Pancreas (tissue), 10 donors: ENCODE data around the gene SMAD3. TPM values are rescaled to one million over a fixed set of nuclear protein-coding genes. Genes with fewer than 3 reads are reported as not detected.

Experiments used
- ATAC-seq, 4 donors: fragments of 200-7000 bp; cut with Tn5 transposase; one replicate each; pipeline versions ENCODE4 v1.8.0 to v1.9.1; 2020; ENCODE audit warnings: mild to moderate bottlenecking in 4 of 4, moderate library complexity in 4 of 4
- DNase-seq, 6 donors: peaks; one replicate each; pipeline ENCODE4 v3.0.0-alpha.2; 2020
- FAIRE-seq: peaks from 2 replicates; lab custom pipeline; 2012; peaks lifted over from hg19 to GRCh38; lab: Jason Lieb, UNC
- H3K27ac ChIP-seq, 4 donors: fragments of 200-600 bp; sonication (generic); 1 replicate in 3 of 4; 2 replicates in 1 of 4; pipeline versions ENCODE4 v1.5.0 to v1.8.0; 2020
- H3K27me3 ChIP-seq, 4 donors: fragments of 200-600 bp; one replicate each; pipeline ENCODE4 v1.8.0; 2021
- H3K36me3 ChIP-seq, 3 donors: fragments of 200-600 bp; sonication (generic) in 1 of 3; one replicate each; pipeline versions ENCODE4 v1.5.0 to v1.8.0; 2020 to 2021
- H3K4me1 ChIP-seq, 3 donors: fragments of 200-600 bp; one replicate each; pipeline ENCODE4 v1.8.0; 2021
- H3K4me3 ChIP-seq, 4 donors: fragments of 200-600 bp; sonication (generic) in 2 of 4; one replicate each; pipeline versions ENCODE4 v1.5.0 to v1.8.0; 2020 to 2021
- H3K9me3 ChIP-seq, 4 donors: fragments of 200-600 bp; one replicate each; pipeline ENCODE4 v1.8.0; 2021
- CTCF ChIP-seq, 4 donors: fragments of 200-600 bp; sonication (generic) in 3 of 4; IDR thresholded peaks; one replicate each; pipeline versions ENCODE4 v1.5.0 to v1.8.0; 2021; ENCODE audit warnings: antibody characterized with exemption in 4 of 4
- WGBS, 2 donors: extraction: QIAGEN DNeasy Blood & Tissue Kit; methylation state at CpG; one replicate each; pipeline ENCODE4 v1.1.7; 2013; 5-methylcytosine and 5-hydroxymethylcytosine counted together
- intact Hi-C, 3 donors: fragments of 100-400 bp; cut with DNase I; formaldehyde crosslinking; loops; one replicate each; pipeline versions ENCODE4 v1.11.1 to v1.14.2; 2022
- polyA plus RNA-seq, 2 donors: library from polyadenylated mRNA; stranded (reverse); fragments of 200-250 nt; gene quantifications; one replicate each; pipeline ENCODE4 v1.2.3, GENCODE V29; 2013
- total RNA-seq, 6 donors: library from RNA; stranded (reverse); fragmentation: NEBNext Ultra II Directional in 4 of 6; extraction: Animal tissue kit (Norgen Biotek cat#: 25700) in 4 of 6; gene quantifications; one replicate each; pipeline versions ENCODE4 v1.2.1 to v1.2.4, GENCODE V29; 2021 to 2023
- donor health status: healthy with polysubstance abuse.
- donor health status: DM: no; HTN: no; CAD: no; lungs with moderate emphysema.
- donor health status: DM: no; HTN: no; CAD: no.
- donor health status: control.
- donor health status: control.
- donor health status: Bipolar disorder and iron deficiency.
- donor health status: DM: yes; HTN: yes; CAD: no.
- donor health status: DM: no; HTN: no; CAD: no.
- donor health status: DM: no; HTN: no; CAD: no.
- donor health status: DM: yes; HTN: yes; CAD: no.

SMAD3 gene
- total and polyA plus RNA-seq, 8 donors: 7.9 to 42.5 (median 21.4) TPM

- 35 to 39% methylated on average over 4 of the region's 4 CpGs for WGBS, 2 donors
- H3K9me3 ChIP-seq: no peaks in the 10 kb centered on the region
- H3K27ac ChIP-seq: peak overlapping the region in 2 of 4 donors; percentile 24 to 83
- DNase-seq (no peak), FAIRE-seq (no peak), ATAC-seq (peak in 1 of 4 donors; percentile 10)
- peaks cover 34 to 69% (median 45%) of the 10 kb centered on the region in 3 donors for H3K4me1 ChIP-seq
- H3K27me3 ChIP-seq: no peaks in the 10 kb centered on the region
- H3K4me3 ChIP-seq: no peak overlapping the region
- no peak for TF ChIP-seq CTCF (IDR thresholded peaks at IDR 0.05)
- H3K36me3 ChIP-seq: no peaks in the 10 kb centered on the region
- intact Hi-C loops: no loop called here
Measured at GRCh38 chr15:67133026-67133425, 67.6 kb downstream of the SMAD3 start.

- intact Hi-C loops: no loop called here
- Histone ChIP-seq H3K27me3 (no peaks in the 10 kb centered on the region), H3K9me3 (no peaks in the 10 kb centered on the region), H3K27ac (peak overlapping the region in 3 of 4 donors; percentile 35 to 83 (median 71)), H3K4me1 (peaks cover 33 to 69% (median 51%) of the 10 kb centered on the region in 3 donors), H3K36me3 (no peaks in the 10 kb centered on the region), H3K4me3 (no peak overlapping the region)
- 38 to 43% methylated on average over 3 of the region's 3 CpGs for WGBS, 2 donors
- ATAC-seq: no peak
- no peak for TF ChIP-seq CTCF (IDR thresholded peaks at IDR 0.05)
- no peak for FAIRE-seq
- no peak for DNase-seq
Measured at GRCh38 chr15:67133738-67134066, 68.3 kb downstream of the SMAD3 start.

GRCh38 chr15:67134067-67134838, 68.9 kb downstream of the SMAD3 start:
- no peak overlapping the region for H3K4me3 ChIP-seq
- no peaks in the 10 kb centered on the region for H3K36me3 ChIP-seq
- H3K9me3 ChIP-seq: no peaks in the 10 kb centered on the region
- no peaks in the 10 kb centered on the region for H3K27me3 ChIP-seq
- peak in 3 of 4 donors; percentile 28 to 39 (median 34) for ATAC-seq
- peaks cover 35 to 71% (median 57%) of the 10 kb centered on the region in 3 donors for H3K4me1 ChIP-seq
- no peak for DNase-seq
- intact Hi-C loops: no loop called here
- TF ChIP-seq CTCF (IDR thresholded peaks at IDR 0.05): no peak
- no peak for FAIRE-seq
- WGBS, 2 donors: 27 to 29% methylated on average over 13 of the region's 13 CpGs
- peak overlapping the region; percentile 35 to 83 (median 55) for H3K27ac ChIP-seq

DNA sequence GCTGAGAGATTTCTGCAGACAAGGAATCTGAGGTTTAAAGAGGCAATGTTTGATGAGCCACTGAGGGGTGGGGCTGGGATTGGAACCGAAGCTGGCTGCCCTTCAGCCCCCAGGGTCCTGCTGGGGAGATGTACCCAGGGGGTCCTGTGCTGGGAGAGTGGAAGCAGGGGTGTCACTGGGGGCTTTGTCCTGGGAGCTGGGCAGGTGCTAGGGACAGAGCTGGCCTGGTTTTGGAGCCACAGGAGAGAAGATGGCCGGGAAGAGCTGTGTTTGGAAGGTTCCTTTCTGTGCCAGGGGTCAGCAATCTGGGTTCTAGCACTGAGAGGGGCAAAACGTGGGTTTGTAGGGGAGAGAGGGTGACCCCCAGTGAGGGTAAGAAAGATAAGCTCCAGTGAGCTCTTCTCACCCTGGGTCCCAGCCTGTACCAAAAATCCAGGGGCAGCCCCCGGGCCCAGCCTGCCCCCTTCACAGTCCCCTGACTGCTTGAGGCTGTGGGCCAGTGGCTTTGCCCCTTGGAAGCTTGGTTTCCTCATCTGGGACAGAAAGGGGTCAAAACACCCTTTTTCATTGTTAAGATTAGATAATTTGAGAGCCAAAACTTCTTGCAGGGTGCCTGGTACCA, 69.6 kb downstream of the SMAD3 start:
- no peak overlapping the region for H3K4me3 ChIP-seq
- no peaks in the 10 kb centered on the region for H3K9me3 ChIP-seq
- no peaks in the 10 kb centered on the region for H3K27me3 ChIP-seq
- DNase-seq (no peak), FAIRE-seq (no peak), ATAC-seq (no peak)
- no peaks in the 10 kb centered on the region for H3K36me3 ChIP-seq
- peak overlapping the region; percentile 35 to 83 (median 55) for H3K27ac ChIP-seq
- no peak for TF ChIP-seq CTCF (IDR thresholded peaks at IDR 0.05)
- WGBS, 2 donors: 16 to 26% methylated on average over 4 of the region's 4 CpGs
- intact Hi-C loops: no loop called here
- H3K4me1 ChIP-seq: peaks cover 35 to 77% (median 61%) of the 10 kb centered on the region in 3 donors
